Caco-2 (cell line): Measurements from ENCODE around the gene DPM2. TPM values are rescaled to one million over a fixed set of nuclear protein-coding genes. Genes with fewer than 3 reads are reported as not detected.
A peak's percentile ranks its signal among the peaks of the same experiment; 100 is the strongest.

ENCODE experiments used
- BruUV-seq: library from RNA; stranded (reverse); fragments of 400-500 nt; replicated peaks from 2 replicates; lab custom pipeline; 2021; lab: Mats Ljungman, UMichigan
- CTCF ChIA-PET: fragments of 300-600 bp; sonication (Branson Sonifier 250); formaldehyde crosslinking; loops from one replicate; lab custom pipeline; 2022; ENCODE audit warnings: antibody characterized with exemption; lab: Charles Lee
- POLR2A ChIA-PET: fragments of 300-600 bp; sonication (Branson Sonifier 250); formaldehyde crosslinking; loops from one replicate; lab custom pipeline; 2022; ENCODE audit warnings: antibody characterized with exemption; lab: Charles Lee
- DNase-seq, 2 experiments: peaks; one replicate each; pipeline versions ENCODE4 v3.0.0 to v3.0.0-alpha.2; 2020 to 2022
- H3K27me3 ChIP-seq: replicated peaks from 2 replicates; pipeline ENCODE4 v1.6.0; 2011; ENCODE audit warnings: low read length; ENCODE audit not compliant: control insufficient read depth, insufficient read depth
- H3K36me3 ChIP-seq: 2 replicates; pipeline ENCODE4 v1.5.1; 2011; ENCODE audit warnings: low read length; ENCODE audit not compliant: control insufficient read depth, insufficient read depth
- H3K4me1 ChIP-seq: fragments of 250-450 bp; sonication (Bioruptor Pico); 2 replicates; pipeline ENCODE4 v1.5.1; 2020; ENCODE audit warnings: mild to moderate bottlenecking
- H3K4me3 ChIP-seq: 2 replicates; pipeline ENCODE4 v1.5.1; 2011; ENCODE audit warnings: low read depth, mild to moderate bottlenecking, control low read depth, low read length
- H3K9me3 ChIP-seq: fragments of 250-450 bp; sonication (Bioruptor Pico); 2 replicates; pipeline ENCODE4 v1.5.1; 2020; ENCODE audit warnings: mild to moderate bottlenecking, moderate library complexity
- H3K27ac Mint-ChIP-seq: one replicate; pipeline ENCODE4 v1.8.0; 2022; ENCODE audit warnings: mixed read lengths; ENCODE audit not compliant: unreplicated experiment
- H3K27me3 Mint-ChIP-seq: one replicate; pipeline ENCODE4 v1.8.0; 2022; ENCODE audit warnings: mixed read lengths; ENCODE audit not compliant: insufficient read depth, unreplicated experiment
- H3K36me3 Mint-ChIP-seq: one replicate; pipeline ENCODE4 v1.8.0; 2022; ENCODE audit warnings: mild to moderate bottlenecking, mixed read lengths; ENCODE audit not compliant: insufficient read depth, unreplicated experiment
- H3K4me1 Mint-ChIP-seq: one replicate; pipeline ENCODE4 v1.8.0; 2022; ENCODE audit warnings: low read depth, mixed read lengths; ENCODE audit not compliant: unreplicated experiment
- H3K4me3 Mint-ChIP-seq: one replicate; pipeline ENCODE4 v1.8.0; 2022; ENCODE audit warnings: mild to moderate bottlenecking, moderate library complexity, mixed read lengths; ENCODE audit not compliant: unreplicated experiment
- H3K9me3 Mint-ChIP-seq: one replicate; pipeline ENCODE4 v1.8.0; 2022; ENCODE audit warnings: mixed read lengths; ENCODE audit not compliant: unreplicated experiment
- CTCF ChIP-seq, 2 experiments: fragments of 200-600 bp in 1 of 2; IDR thresholded peaks; 1 replicate in 1 of 2; 2 replicates in 1 of 2; pipeline versions ENCODE4 v1.5.1 to v1.8.0; 2011 to 2022; ENCODE audit warnings: antibody characterized with exemption in 1 of 2, control low read depth in 1 of 2, inconsistent platforms in 1 of 2, low read depth in 1 of 2, low read length in 1 of 2, mild to moderate bottlenecking in 1 of 2, moderate library complexity in 1 of 2; ENCODE audit not compliant: insufficient read depth in 1 of 2, severe bottlenecking in 1 of 2, unreplicated experiment in 1 of 2
- intact Hi-C: fragments of 100-400 bp; cut with micrococcal nuclease; formaldehyde crosslinking; loops from one replicate; pipeline ENCODE4 v1.10.0; 2022; ENCODE audit not compliant: unreplicated experiment
- total RNA-seq: library from RNA; stranded (reverse); gene quantifications from 2 replicates; pipeline ENCODE4 v1.2.3, GENCODE V29; 2022

The DPM2 gene
- total RNA-seq, 1 experiment from 2014 or later = 38.7 TPM

- peaks cover 23% of the 10 kb centered on the region for H3K36me3 ChIP-seq
- no peaks in the 10 kb centered on the region for H3K27me3 Mint-ChIP-seq
- peaks cover 52% of the 10 kb centered on the region for H3K36me3 Mint-ChIP-seq
- peak overlapping the region; percentile 37 for H3K4me3 Mint-ChIP-seq
- H3K9me3 ChIP-seq = peaks cover 19% of the 10 kb centered on the region
- ChIA-PET CTCF (interaction anchor here (0.6 to 1.2 kb wide), 2 partner anchors 30 to 65 kb away, joined by 3 to 4 read pairs; no protein-coding TSS in a partner anchor), POLR2A (interaction anchor here (0.6 kb wide), 2 partner anchors 102 to 110 kb away, joined by 4 to 5 read pairs; no protein-coding TSS in a partner anchor)
- H3K27ac Mint-ChIP-seq = peak overlapping the region; percentile 18
- no TSS peak for BruUV-seq
- no peak for TF ChIP-seq CTCF (IDR thresholded peaks at IDR 0.05; ENCODE audit: insufficient read depth in 1 of 2, low read depth in 1 of 2, low read length in 1 of 2, severe bottlenecking in 1 of 2, unreplicated experiment in 1 of 2)
- no peaks in the 10 kb centered on the region for H3K27me3 ChIP-seq
- peak; percentile 76 to 91 for DNase-seq
- H3K9me3 Mint-ChIP-seq = peaks cover 15% of the 10 kb centered on the region
- H3K4me3 ChIP-seq = no peak overlapping the region
- H3K4me1 Mint-ChIP-seq = peaks cover 11% of the 10 kb centered on the region
- intact Hi-C loops = no loop called here
- peaks cover 40% of the 10 kb centered on the region for H3K4me1 ChIP-seq
Observed at GRCh38 chr9:127897193-127897692, 40.4 kb downstream of the DPM2 start.

DNA sequence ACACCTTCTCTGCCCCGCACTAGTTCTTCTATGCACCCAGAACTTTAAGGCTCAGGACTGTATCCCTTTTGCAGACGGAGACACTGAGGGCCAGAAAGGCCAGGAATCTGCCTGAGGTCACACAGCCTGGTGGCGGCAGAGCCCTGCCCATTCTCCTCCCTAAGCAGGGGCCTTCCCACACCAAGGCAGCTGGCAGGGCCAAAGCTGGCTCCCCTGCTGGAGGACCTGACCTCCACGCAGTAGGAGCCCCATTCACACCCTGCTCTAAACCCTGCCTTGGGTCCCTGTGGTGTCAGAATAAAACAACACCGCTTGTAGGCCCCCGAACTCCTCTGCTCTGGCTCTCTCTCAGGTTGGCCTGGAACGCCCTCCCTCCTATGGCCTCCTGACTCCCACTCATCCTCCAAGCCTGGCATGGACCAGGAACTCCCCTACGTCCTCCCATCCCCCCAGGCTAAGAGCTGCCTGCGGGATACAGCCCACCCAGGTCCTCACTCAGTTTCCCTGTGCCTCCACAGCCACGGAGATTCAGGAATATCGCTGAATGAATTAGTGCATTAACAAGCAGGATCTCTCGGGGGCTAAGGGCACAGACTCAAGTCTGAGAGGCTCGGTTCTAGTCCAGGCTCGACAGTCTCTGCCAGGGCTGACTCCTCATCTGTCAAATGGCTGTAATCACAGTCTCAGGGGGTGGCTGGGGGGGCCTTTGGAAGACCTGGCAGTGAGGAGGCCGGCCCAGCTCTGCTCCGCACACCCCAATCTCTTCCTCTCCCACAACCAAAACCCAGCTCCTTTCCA is 41.1 kb downstream of the DPM2 start:
- CTCF ChIA-PET = no interaction called here
- peak overlapping the region; percentile 18 for H3K27ac Mint-ChIP-seq

More for the DNA sequence above, 41.1 kb downstream of the DPM2 start:
- Histone ChIP-seq H3K27me3 (no peaks in the 10 kb centered on the region), H3K4me3 (no peak overlapping the region), H3K4me1 (peaks cover 36% of the 10 kb centered on the region), H3K9me3 (peaks cover 23% of the 10 kb centered on the region), H3K36me3 (peaks cover 25% of the 10 kb centered on the region)
- peak overlapping the region; percentile 37 for H3K4me3 Mint-ChIP-seq
- intact Hi-C loops = no loop called here
- TF ChIP-seq CTCF (IDR thresholded peaks at IDR 0.05; ENCODE audit: insufficient read depth in 1 of 2, low read depth in 1 of 2, low read length in 1 of 2, severe bottlenecking in 1 of 2, unreplicated experiment in 1 of 2) = no peak
- POLR2A ChIA-PET = interaction anchor here (0.6 kb wide), 2 partner anchors 101 to 111 kb away, joined by 4 to 5 read pairs; no protein-coding TSS in a partner anchor
- no peak for DNase-seq
- H3K36me3 Mint-ChIP-seq = peaks cover 56% of the 10 kb centered on the region
- H3K4me1 Mint-ChIP-seq = peaks cover 13% of the 10 kb centered on the region
- no TSS peak for BruUV-seq
- H3K27me3 Mint-ChIP-seq = no peaks in the 10 kb centered on the region
- H3K9me3 Mint-ChIP-seq = peaks cover 18% of the 10 kb centered on the region
